Spleen (tissue), 11 donors: ENCODE measurements around the gene ARHGAP24. TPM values are rescaled to one million over a fixed set of nuclear protein-coding genes. Genes with fewer than 3 reads are reported as not detected.

Experiments
- DNase-seq: peaks from one replicate; pipeline ENCODE4 v3.0.0-alpha.2; 2020
- H3K27ac ChIP-seq, 8 donors: fragments of 200-600 bp; sonication (generic) in 7 of 8; 1 replicate in 4 of 8; 2 replicates in 4 of 8; pipeline versions ENCODE4 v1.5.0 to v1.8.0; 2016 to 2021; ENCODE audit warnings: inconsistent platforms in 4 of 8, mild to moderate bottlenecking in 4 of 8, moderate library complexity in 1 of 8
- H3K27me3 ChIP-seq, 7 donors: fragments of 200-600 bp; sonication (generic) in 6 of 7; replicated peaks in 1 of 7; 1 replicate in 4 of 7; 2 replicates in 3 of 7; pipeline versions ENCODE4 v1.5.0 to v1.8.0; 2016 to 2021; ENCODE audit warnings: inconsistent platforms in 3 of 7, mild to moderate bottlenecking in 1 of 7
- H3K36me3 ChIP-seq, 6 donors: fragments of 200-600 bp; sonication (generic) in 5 of 6; 1 replicate in 4 of 6; 2 replicates in 2 of 6; pipeline versions ENCODE4 v1.5.0 to v1.8.0; 2016 to 2021; ENCODE audit warnings: inconsistent platforms in 2 of 6
- H3K4me1 ChIP-seq, 6 donors: fragments of 200-600 bp; sonication (generic) in 5 of 6; 1 replicate in 3 of 6; 2 replicates in 3 of 6; pipeline versions ENCODE4 v1.5.0 to v1.8.0; 2016 to 2021; ENCODE audit warnings: inconsistent platforms in 3 of 6
- H3K4me3 ChIP-seq, 8 donors: fragments of 200-600 bp; sonication (generic) in 7 of 8; 1 replicate in 4 of 8; 2 replicates in 4 of 8; pipeline versions ENCODE4 v1.5.0 to v1.8.0; 2016 to 2021; ENCODE audit warnings: inconsistent platforms in 4 of 8, mild to moderate bottlenecking in 4 of 8, moderate library complexity in 2 of 8
- H3K9me3 ChIP-seq, 8 donors: fragments of 200-600 bp; sonication (generic) in 7 of 8; 1 replicate in 4 of 8; 2 replicates in 4 of 8; pipeline versions ENCODE4 v1.5.0 to v1.8.0; 2016 to 2021; ENCODE audit warnings: inconsistent platforms in 4 of 8
- CTCF ChIP-seq, 11 experiments: fragments of 200-600 bp in 7 of 11; fragments of 450-650 bp in 4 of 11; sonication (generic) in 4 of 11; IDR thresholded peaks in 8 of 11; conservative IDR thresholded peaks in 3 of 11; 1 replicate in 7 of 11; 2 replicates in 4 of 11; pipeline versions ENCODE4 v1.4.0 to v1.8.0; 2016 to 2021; ENCODE audit warnings: antibody characterized with exemption in 11 of 11, inconsistent platforms in 4 of 11, mild to moderate bottlenecking in 1 of 11
- POLR2A ChIP-seq, 3 donors: fragments of 450-650 bp; IDR thresholded peaks; one replicate each; pipeline ENCODE4 v1.5.1; 2017; ENCODE audit warnings: antibody characterized with exemption in 3 of 3, mild to moderate bottlenecking in 1 of 3
- POLR2AphosphoS5 ChIP-seq, 3 donors: sonication (generic); formaldehyde crosslinking; IDR thresholded peaks; one replicate each; pipeline ENCODE4 v1.5.1; 2017; ENCODE audit warnings: antibody characterized with exemption in 3 of 3
- WGBS, 5 donors: extraction: QIAGEN DNeasy Blood & Tissue Kit in 3 of 5; methylation state at CpG; one replicate each; pipeline versions ENCODE4 v1.1.5 to v1.1.7; 2013 to 2018; 5-methylcytosine and 5-hydroxymethylcytosine counted together
- intact Hi-C: fragments of 100-400 bp; cut with DNase I; formaldehyde crosslinking; loops from one replicate; pipeline ENCODE4 v1.15.0; 2023; ENCODE audit warnings: low total_unique reads
- polyA plus RNA-seq, 3 donors: library from polyadenylated mRNA; stranded (reverse); fragments of 200-250 nt; gene quantifications; one replicate each; pipeline ENCODE4 v1.2.1, GENCODE V29; 2013
- total RNA-seq, 7 donors: library from RNA; depleted of rRNA in 3 of 7; stranded (reverse); fragments of >200 nt in 3 of 7; fragmentation: NEBNext Ultra II Directional in 4 of 7; extraction: Animal tissue kit (Norgen Biotek cat#: 25700) in 4 of 7; gene quantifications; one replicate each; pipeline versions ENCODE4 v1.1.0 to v1.2.1, GENCODE V29; 2016 to 2021
- donor health status: healthy with polysubstance abuse.
- donor health status: DM: no; HTN: no; CAD: no; lungs with moderate emphysema.
- donor health status: DM: no; HTN: no; CAD: no.
- donor health status: Bipolar disorder and iron deficiency.
- donor health status: healthy.
- donor health status: DM: no; HTN: no; CAD: no.
- donor health status: DM: yes; HTN: yes; CAD: no.

ARHGAP24 gene
- total and polyA plus RNA-seq, 10 donors, result 23.1 to 199 (median 130) TPM

GRCh38 chr4:85548841-85549240 is 73.9 kb downstream of the ARHGAP24 start:
- no peaks in the 10 kb centered on the region for H3K27me3 ChIP-seq
- H3K36me3 ChIP-seq, result peaks cover 0 to 4% (median 0%) of the 10 kb centered on the region in 6 donors
- H3K4me3 ChIP-seq, result no peak overlapping the region
- no peak for TF ChIP-seq CTCF (IDR thresholded peaks at IDR 0.05 in 8 of 11, conservative IDR thresholded peaks at IDR 0.05 in 3 of 11)
- TF ChIP-seq POLR2AphosphoS5 (IDR thresholded peaks at IDR 0.05), result no peak
- no peak for TF ChIP-seq POLR2A (IDR thresholded peaks at IDR 0.05)
- DNase-seq, result no peak
- peaks cover 0 to 13% (median 0%) of the 10 kb centered on the region in 6 donors for H3K4me1 ChIP-seq
- peaks cover 0 to 42% (median 30%) of the 10 kb centered on the region in 8 donors for H3K9me3 ChIP-seq
- intact Hi-C loops, result no loop called here
- H3K27ac ChIP-seq, result peak overlapping the region in 1 of 8 donors; percentile 26
- 79 to 94% (median 85%) methylated on average over 2 of the region's 2 CpGs for WGBS, 5 donors

GRCh38 chr4:85555206-85555605 is 80.3 kb downstream of the ARHGAP24 start:
- no peak overlapping the region for H3K4me3 ChIP-seq
- no peaks in the 10 kb centered on the region for H3K27me3 ChIP-seq
- peak in 1 of 3 donors; percentile 42 for TF ChIP-seq POLR2AphosphoS5 (IDR thresholded peaks at IDR 0.05)
- no peak for TF ChIP-seq CTCF (IDR thresholded peaks at IDR 0.05 in 8 of 11, conservative IDR thresholded peaks at IDR 0.05 in 3 of 11)
- H3K27ac ChIP-seq, result peak overlapping the region in 7 of 8 donors; percentile 41 to 81 (median 70)
- intact Hi-C loops, result no loop called here
- peaks cover 0 to 44% (median 32%) of the 10 kb centered on the region in 8 donors for H3K9me3 ChIP-seq
- peaks cover 0 to 4% (median 0%) of the 10 kb centered on the region in 6 donors for H3K36me3 ChIP-seq
- DNase-seq, result no peak
- WGBS, 5 donors, result 77 to 87% (median 84%) methylated on average over 1 of the region's 1 CpG
- H3K4me1 ChIP-seq, result peaks cover 0 to 48% (median 30%) of the 10 kb centered on the region in 6 donors

GRCh38 chr4:85556283-85556682 is 81.3 kb downstream of the ARHGAP24 start:
- Histone ChIP-seq H3K4me3 (no peak overlapping the region), H3K9me3 (peaks cover 0 to 33% (median 31%) of the 10 kb centered on the region in 8 donors), H3K27me3 (no peaks in the 10 kb centered on the region), H3K27ac (peak overlapping the region in 7 of 8 donors; percentile 41 to 81 (median 70)), H3K36me3 (peaks cover 0 to 4% (median 0%) of the 10 kb centered on the region in 6 donors), H3K4me1 (peaks cover 0 to 59% (median 30%) of the 10 kb centered on the region in 6 donors)
- intact Hi-C loops, result no loop called here
- WGBS, 5 donors, result 65 to 82% (median 75%) methylated on average over 4 of the region's 4 CpGs
- DNase-seq, result no peak
- TF ChIP-seq POLR2A (IDR thresholded peaks at IDR 0.05) (no peak), POLR2AphosphoS5 (IDR thresholded peaks at IDR 0.05) (no peak), CTCF (IDR thresholded peaks at IDR 0.05 in 8 of 11, conservative IDR thresholded peaks at IDR 0.05 in 3 of 11) (no peak)

- Histone ChIP-seq H3K4me1 (peaks cover 0 to 59% (median 30%) of the 10 kb centered on the region in 6 donors), H3K27ac (peak overlapping the region in 7 of 8 donors; percentile 46 to 81 (median 70)), H3K4me3 (no peak overlapping the region), H3K36me3 (peaks cover 0 to 4% (median 0%) of the 10 kb centered on the region in 6 donors), H3K27me3 (no peaks in the 10 kb centered on the region), H3K9me3 (peaks cover 0 to 23% (median 22%) of the 10 kb centered on the region in 8 donors)
- peak; percentile 18 to 51 (median 36) for TF ChIP-seq POLR2AphosphoS5 (IDR thresholded peaks at IDR 0.05)
- no peak for TF ChIP-seq POLR2A (IDR thresholded peaks at IDR 0.05)
- intact Hi-C loops, result no loop called here
- DNase-seq, result peak; percentile 82
- 56 to 62% (median 60%) methylated on average over 5 to 6 of the region's 6 CpGs for WGBS, 5 donors
Measured at GRCh38 chr4:85557016-85557901, 82.3 kb downstream of the ARHGAP24 start.
